Activated CD8-positive, alpha-beta memory T cell treated with anti-CD3 and anti-CD28 coated beads, Interleukin-2, amount 50 U/mL, for 24 hours (primary cell): ENCODE data around the gene ZNF300.
"Not testable (repeated sequence)": the region's sequence is repeated elsewhere in the genome, so short reads cannot be mapped to it uniquely, and the experiment has no call there.

ENCODE experiments used
- DNase-seq: peaks from one replicate; pipeline ENCODE4 v3.0.0-alpha.2; 2020; ENCODE audit errors: extremely low read depth

The ZNF300 gene

DNA sequence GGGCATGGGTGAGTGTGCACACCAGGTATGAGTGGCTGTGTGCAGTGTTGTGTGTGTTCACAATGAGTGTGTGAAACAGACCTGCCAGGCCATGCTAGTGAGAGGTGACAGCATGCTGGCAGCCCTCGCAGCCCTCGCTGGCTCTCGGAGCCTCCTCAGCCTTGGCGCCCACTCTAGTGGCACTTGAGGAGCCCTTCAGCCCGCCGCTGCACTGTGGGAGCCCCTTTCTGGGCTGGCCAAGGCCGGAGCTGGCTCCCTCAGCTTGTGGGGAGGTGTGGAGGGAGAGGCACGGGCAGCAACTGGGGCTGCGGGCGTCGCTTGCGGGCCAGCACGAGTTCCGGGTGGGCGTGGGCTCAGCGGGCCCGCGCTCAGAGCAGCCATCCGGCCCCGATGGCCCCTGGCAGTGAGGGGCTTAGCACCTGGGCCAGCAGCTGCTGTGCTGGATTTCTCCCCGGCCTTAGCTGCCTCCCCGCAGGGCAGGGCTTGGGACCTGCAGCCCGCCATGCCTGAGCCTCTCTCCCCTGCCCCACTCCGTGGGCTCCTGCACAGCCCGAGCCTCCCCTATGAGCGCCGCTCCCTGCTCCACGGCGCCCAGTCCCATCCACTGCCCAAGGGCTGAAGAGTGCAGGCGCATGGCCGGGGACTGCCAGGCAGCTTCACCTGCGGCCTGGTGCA is 59.5 kb downstream of the ZNF300 start:
- DNase-seq = not testable (repeated sequence)
